C4-2B (cell line): ENCODE results near the gene GNAS-AS1.

Source experiments
- H3K27ac ChIP-seq: fragments of 450-650 bp; 2 replicates; pipeline ENCODE4 v1.5.1; 2017
- CTCF ChIP-seq: fragments of 450-650 bp; conservative IDR thresholded peaks from 2 replicates; pipeline ENCODE4 v1.5.1; 2017; ENCODE audit warnings: mild to moderate bottlenecking
- ZFX ChIP-seq: fragments of 450-650 bp; IDR thresholded peaks from 2 replicates; pipeline ENCODE4 v1.6.1; 2017

The GNAS-AS1 gene

GRCh38 chr20:58883241-58883691, 32.6 kb upstream of the GNAS-AS1 start:
- TF ChIP-seq CTCF (no peak), ZFX (no peak)
- no peak overlapping the region for H3K27ac ChIP-seq

GRCh38 chr20:58882704-58883089, 32.0 kb upstream of the GNAS-AS1 start:
- H3K27ac ChIP-seq, result no peak overlapping the region
- no peak for TF ChIP-seq CTCF
- TF ChIP-seq ZFX, result no peak

GRCh38 chr20:58880994-58881752, 30.5 kb upstream of the GNAS-AS1 start:
- peak; percentile 52 for TF ChIP-seq CTCF
- TF ChIP-seq ZFX, result no peak
- no peak overlapping the region for H3K27ac ChIP-seq

GRCh38 chr20:58880441-58880840, 29.7 kb upstream of the GNAS-AS1 start:
- no peak overlapping the region for H3K27ac ChIP-seq
- TF ChIP-seq CTCF (no peak), ZFX (no peak)

GRCh38 chr20:58878399-58878798, 27.7 kb upstream of the GNAS-AS1 start:
- no peak for TF ChIP-seq CTCF
- TF ChIP-seq ZFX, result no peak

GRCh38 chr20:58877976-58878360, 27.3 kb upstream of the GNAS-AS1 start:
- no peak overlapping the region for H3K27ac ChIP-seq
- TF ChIP-seq CTCF (no peak), ZFX (no peak)

More at GRCh38 chr20:58878399-58878798, 27.7 kb upstream of the GNAS-AS1 start:
- H3K27ac ChIP-seq, result no peak overlapping the region

GRCh38 chr20:58877050-58877975, 26.6 kb upstream of the GNAS-AS1 start:
- no peak overlapping the region for H3K27ac ChIP-seq
- TF ChIP-seq CTCF, result no peak
